HG02973 (cell line): Measurements from ENCODE around the gene C19orf25.
"Not testable (repeated sequence)": the region's sequence is repeated elsewhere in the genome, so short reads cannot be mapped to it uniquely, and the experiment has no call there.

Experiments
- ATAC-seq: cut with Tn5 transposase; IDR thresholded peaks from one replicate; pipeline ENCODE4 v1.9.1; 2021; ENCODE audit warnings: moderate library complexity; ENCODE audit not compliant: unreplicated experiment

Gene C19orf25

GRCh38 chr19:1481893-1482360, 2.9 kb upstream of the C19orf25 start:
- ATAC-seq = no peak

- ATAC-seq = no peak
Observed at GRCh38 chr19:1481224-1481892, 2.3 kb upstream of the C19orf25 start.

- not testable (repeated sequence) for ATAC-seq
Observed at GRCh38 chr19:1477056-1477455, 2.0 kb downstream of the C19orf25 start.

GRCh38 chr19:1475751-1476437, 3.1 kb downstream of the C19orf25 start:
- no peak for ATAC-seq

DNA sequence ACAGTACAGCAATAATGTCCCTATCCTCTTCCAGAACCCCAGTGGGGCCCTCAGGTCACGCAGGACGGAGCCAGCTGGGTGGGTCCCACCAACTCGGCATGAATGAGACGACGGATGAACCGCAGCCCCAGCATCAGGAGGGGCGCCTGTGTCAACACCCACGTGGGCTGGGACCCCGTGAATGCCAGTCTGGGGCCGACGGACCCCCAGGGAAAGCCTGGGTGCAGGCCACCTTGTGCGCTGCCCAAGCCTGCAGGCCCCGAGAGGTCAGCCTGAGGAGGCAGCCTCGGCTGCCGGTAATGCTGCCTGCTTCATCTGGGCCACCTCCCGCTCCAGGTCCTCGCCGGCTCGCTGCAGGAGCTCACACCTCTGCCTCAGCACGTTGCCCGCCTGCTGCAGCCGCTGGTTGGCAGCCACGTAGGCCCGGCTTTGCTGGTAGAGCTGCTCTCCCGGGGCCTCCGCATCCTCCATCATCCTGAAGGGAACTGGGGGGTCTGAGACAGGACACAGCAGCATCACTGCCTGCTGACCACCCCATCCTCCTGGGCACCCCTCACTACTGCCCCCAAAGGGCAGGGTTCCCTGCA, 4.2 kb downstream of the C19orf25 start:
- no peak for ATAC-seq

DNA sequence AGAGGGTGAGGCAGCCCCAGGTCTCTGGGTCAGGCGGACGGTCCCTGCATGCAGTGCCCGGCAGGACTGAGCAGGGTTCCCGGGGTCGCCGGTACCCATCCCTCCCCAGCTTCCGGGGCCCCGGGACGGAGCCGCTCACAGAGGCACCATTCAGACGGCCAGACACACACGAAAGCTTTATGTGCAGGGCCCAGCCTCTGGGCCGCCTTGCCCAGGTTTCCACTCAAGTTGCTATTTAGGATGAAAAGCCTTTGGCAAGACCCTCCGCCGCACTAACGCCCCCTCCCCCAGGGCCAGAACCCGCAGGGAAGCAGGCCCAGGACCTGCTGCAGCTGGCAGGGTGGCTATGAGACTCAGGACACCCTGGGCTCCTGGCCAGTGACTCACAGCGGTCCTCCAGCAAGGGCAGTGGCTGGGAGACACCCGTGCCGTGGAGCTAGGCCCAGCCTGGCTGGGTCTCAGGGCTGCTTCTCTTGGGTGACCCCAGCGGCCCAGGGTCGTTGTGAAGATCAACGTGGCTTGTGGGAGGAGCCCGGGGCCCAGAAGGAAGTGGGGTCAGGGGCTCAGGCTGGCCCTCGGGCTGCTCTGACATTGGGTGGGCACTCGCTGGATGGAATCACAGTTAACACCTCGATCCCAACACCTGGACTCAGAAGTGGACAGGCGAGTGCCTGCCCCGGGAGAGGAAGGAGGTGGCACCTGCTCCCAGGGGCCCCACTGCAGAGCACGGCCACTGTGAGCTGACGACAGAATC, 4.8 kb downstream of the C19orf25 start:
- ATAC-seq = no peak

GRCh38 chr19:1473085-1473851, 5.7 kb downstream of the C19orf25 start:
- ATAC-seq = no peak

- ATAC-seq = no peak
Observed at GRCh38 chr19:1472231-1473084, 6.6 kb downstream of the C19orf25 start.

DNA sequence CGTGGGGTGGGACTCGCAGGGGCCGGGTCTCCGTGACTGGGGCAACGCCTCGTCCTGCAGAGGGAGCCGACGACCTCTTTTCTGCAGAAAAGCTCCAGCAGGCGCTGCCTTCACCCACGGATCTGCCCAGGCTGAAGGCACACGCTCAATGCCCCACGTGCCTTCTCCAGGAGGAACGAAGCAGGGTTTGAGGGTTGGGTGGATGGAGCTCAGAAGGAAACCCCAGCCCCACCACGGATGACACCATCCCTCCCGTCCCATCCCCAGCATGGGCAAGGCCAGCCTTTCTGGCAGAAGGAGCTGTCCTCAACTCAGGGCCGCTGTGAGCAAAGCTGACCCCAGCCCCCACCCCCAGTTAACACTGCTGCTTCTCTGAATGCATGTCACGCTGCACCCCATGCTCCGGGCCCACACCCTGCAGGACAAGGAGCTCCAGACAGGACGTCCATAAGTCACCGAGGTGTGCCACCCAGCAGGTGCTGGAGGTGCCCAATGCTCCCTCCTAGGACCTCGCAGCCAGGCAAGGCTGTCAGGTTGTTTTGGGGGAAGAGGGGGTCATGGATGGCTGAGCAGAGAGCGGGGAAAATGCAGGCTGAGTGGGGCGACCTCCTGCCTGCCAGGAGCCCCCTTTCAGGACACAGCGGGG, 7.4 kb downstream of the C19orf25 start:
- ATAC-seq = no peak

GRCh38 chr19:1471010-1471514, 8.0 kb downstream of the C19orf25 start:
- no peak for ATAC-seq

DNA sequence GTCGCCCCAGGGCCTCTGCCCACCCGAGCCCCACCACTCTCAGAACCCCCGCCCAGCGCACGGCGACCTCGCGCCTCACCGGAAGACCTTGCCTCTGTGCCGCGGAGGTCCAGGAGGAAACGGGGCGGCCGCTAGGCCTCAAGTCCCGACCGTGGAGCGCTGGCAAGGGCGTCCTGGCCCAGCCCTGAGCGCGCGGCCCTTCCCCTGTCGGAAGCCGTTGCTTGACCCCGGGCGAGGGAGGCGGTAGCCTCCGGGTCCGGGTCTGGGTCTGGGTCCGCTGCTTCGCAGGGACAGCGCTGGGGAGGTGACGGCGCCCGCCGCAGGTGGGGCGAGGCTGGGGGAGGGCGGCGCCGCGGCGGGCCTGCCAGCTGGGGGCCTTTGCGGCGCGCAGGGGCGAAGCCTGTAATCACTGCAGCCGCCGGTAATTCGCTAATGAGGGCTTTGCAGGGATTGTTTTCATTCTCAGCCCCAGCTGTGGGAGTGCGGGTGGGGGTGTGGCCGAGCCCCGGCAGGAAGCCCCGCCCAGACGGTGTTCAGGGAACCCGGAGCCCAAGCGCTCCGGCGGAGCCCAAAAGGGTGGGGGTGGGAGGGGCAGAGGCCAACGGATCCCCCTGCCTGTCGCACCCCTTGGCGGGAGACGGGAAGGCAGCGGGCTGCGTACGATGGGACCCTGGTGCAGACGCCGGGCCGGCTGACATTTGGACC, 8.6 kb downstream of the C19orf25 start:
- no peak for ATAC-seq

GRCh38 chr19:1470055-1470304, 9.0 kb downstream of the C19orf25 start:
- no peak for ATAC-seq

DNA sequence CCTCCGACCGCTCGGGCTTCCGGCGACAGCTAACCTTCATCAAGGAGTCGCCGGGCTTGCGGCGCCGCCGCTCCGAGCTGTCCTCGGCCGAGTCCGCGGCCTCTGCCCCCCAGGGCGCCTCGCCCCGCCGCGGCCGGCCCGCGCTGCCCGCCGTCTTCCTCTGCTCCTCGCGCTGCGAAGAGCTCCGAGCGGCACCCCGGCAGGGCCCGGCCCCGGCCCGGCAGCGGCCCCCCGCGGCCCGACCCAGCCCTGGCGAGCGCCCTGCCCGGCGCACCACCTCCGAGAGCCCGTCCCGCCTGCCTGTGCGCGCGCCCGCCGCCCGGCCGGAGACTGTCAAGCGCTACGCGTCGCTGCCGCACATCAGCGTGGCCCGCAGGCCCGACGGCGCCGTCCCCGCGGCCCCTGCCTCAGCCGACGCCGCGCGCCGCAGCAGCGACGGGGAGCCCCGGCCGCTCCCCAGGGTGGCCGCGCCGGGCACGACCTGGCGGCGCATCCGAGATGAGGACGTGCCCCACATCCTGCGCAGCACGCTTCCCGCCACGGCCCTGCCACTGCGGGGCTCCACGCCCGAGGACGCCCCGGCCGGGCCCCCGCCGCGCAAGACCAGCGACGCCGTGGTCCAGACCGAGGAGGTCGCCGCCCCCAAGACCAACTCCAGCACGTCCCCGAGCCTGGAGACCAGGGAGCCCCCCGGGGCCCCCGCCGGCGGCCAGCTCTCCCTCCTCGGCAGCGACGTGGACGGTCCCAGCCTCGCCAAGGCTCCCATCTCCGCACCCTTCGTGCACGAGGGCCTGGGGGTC, 9.6 kb downstream of the C19orf25 start:
- ATAC-seq = no peak

GRCh38 chr19:1468821-1469254, 10.2 kb downstream of the C19orf25 start:
- ATAC-seq = no peak

GRCh38 chr19:1468274-1468820, 10.7 kb downstream of the C19orf25 start:
- ATAC-seq = no peak

DNA sequence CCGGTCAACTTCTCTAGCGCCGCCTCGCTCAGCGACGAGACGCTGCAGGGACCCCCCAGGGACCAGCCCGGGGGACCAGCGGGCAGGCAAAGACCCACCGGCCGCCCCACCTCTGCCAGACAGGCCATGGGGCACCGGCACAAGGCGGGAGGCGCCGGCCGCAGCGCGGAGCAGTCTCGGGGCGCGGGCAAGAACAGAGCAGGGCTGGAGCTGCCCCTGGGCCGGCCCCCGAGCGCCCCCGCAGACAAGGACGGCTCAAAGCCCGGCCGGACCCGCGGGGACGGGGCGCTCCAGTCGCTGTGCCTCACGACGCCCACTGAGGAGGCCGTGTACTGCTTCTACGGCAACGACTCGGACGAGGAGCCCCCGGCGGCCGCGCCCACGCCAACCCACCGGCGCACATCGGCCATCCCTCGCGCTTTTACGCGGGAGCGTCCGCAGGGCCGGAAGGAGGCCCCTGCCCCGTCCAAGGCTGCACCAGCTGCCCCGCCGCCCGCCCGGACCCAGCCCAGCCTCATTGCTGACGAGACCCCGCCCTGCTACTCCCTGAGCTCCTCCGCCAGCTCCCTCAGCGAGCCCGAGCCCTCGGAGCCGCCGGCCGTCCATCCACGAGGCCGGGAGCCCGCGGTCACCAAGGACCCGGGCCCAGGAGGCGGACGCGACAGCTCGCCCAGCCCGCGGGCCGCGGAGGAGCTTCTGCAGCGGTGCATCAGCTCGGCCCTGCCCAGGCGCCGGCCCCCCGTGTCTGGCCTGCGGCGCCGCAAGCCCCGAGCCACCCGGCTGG, 11.3 kb downstream of the C19orf25 start:
- ATAC-seq = no peak

DNA sequence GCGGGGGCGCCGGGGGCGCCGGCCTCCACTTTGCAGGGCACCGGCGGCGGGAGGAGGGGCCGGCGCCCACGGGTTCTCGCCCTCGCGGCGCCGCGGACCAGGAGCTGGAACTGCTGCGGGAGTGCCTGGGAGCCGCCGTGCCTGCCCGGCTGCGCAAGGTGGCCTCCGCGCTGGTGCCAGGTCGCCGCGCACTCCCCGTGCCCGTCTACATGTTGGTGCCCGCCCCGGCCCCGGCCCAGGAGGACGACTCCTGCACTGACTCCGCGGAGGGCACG, 11.9 kb downstream of the C19orf25 start:
- ATAC-seq = no peak
